AG20443 (cell line): ENCODE results near the gene NKD2.
"Not testable (repeated sequence)": the region's sequence is repeated elsewhere in the genome, so short reads cannot be mapped to it uniquely, and the experiment has no call there.

ENCODE experiments used
- DNase-seq: peaks from one replicate; pipeline ENCODE4 v3.0.0; 2012; ENCODE audit warnings: low spot score, mixed read lengths

Gene NKD2

GRCh38 chr5:1058083-1058945 is 49.7 kb downstream of the NKD2 start:
- no peak for DNase-seq

GRCh38 chr5:1058988-1059883 is 50.6 kb downstream of the NKD2 start:
- DNase-seq: no peak

GRCh38 chr5:1059884-1060263 is 51.3 kb downstream of the NKD2 start:
- no peak for DNase-seq

GRCh38 chr5:1060535-1060981 is 52.0 kb downstream of the NKD2 start:
- no peak for DNase-seq

GRCh38 chr5:1061292-1061691 is 52.7 kb downstream of the NKD2 start:
- DNase-seq: not testable (repeated sequence)

GRCh38 chr5:1061916-1062315 is 53.3 kb downstream of the NKD2 start:
- DNase-seq: no peak

- DNase-seq: no peak
Observed at GRCh38 chr5:1062761-1063568, 54.4 kb downstream of the NKD2 start.

GRCh38 chr5:1063661-1064382 is 55.2 kb downstream of the NKD2 start:
- no peak for DNase-seq

GRCh38 chr5:1064383-1065142 is 56.0 kb downstream of the NKD2 start:
- no peak for DNase-seq

GRCh38 chr5:1065143-1065750 is 56.6 kb downstream of the NKD2 start:
- no peak for DNase-seq

- no peak for DNase-seq
Observed at GRCh38 chr5:1065891-1066650, 57.5 kb downstream of the NKD2 start.

GRCh38 chr5:1066676-1067075 is 58.1 kb downstream of the NKD2 start:
- DNase-seq: no peak

GRCh38 chr5:1067141-1068121 is 58.8 kb downstream of the NKD2 start:
- no peak for DNase-seq

GRCh38 chr5:1068204-1068894 is 59.7 kb downstream of the NKD2 start:
- DNase-seq: no peak

- DNase-seq: no peak
Observed at GRCh38 chr5:1068895-1069719, 60.5 kb downstream of the NKD2 start.

GRCh38 chr5:1069720-1070088 is 61.1 kb downstream of the NKD2 start:
- DNase-seq: no peak
